ENCODE results near the gene SPESP1. TPM values are rescaled to one million over a fixed set of nuclear protein-coding genes. Genes with fewer than 3 reads are reported as not detected.

SPESP1 gene
- total and polyA plus RNA-seq, 2 donors (not counting 3 experiments of a cell fraction or from before 2014, with no cell fraction given): 1.5 to 2.0 TPM

DNA sequence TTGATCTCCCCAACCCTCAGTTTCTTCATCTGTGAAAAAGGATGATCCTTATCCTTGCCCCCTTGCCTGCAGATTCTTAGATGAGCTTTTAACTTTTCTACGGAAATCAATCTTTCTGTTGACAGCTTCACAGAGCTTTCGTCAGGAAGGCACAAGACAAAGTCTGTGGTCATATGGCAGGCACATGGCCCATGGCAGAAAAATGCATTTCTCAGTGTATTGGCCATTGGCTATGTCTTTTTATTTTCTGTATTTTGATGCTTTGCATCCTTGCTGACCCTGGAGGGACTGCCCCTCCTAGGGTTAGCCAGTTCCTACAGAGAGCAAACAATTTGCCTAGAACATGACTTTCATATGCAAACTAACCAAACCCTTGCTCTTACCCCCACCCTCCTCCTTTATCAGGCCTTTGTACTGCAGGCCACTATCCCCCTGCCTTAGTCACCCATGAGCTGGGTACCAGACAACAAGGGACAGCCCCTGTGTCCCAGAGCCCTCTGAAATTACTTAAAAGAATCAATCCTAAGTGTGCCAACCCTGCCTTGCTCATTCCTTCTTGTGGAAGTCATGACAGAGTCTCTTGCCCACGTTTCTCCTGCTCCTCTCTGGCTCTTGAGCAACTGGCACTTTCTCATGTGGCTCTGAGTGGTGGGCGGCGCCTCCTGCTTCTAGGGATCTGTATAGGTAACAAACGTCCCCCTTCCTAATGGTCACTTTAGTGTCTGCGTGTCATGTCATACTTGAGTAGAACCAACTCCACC lies 60.1 kb downstream of the SPESP1 start:
- H3K36me3 ChIP-seq (ENCODE audit: control insufficient read depth in 2 of 2, extremely low read depth in 1 of 2, insufficient read depth in 2 of 2, low read length in 2 of 2): no peaks in the 10 kb centered on the region
- H3K4me2 ChIP-seq (ENCODE audit: insufficient read depth, low read length): no peak overlapping the region
- DNase-seq (ENCODE audit: low read depth, low spot score): no peak
- no peaks in the 10 kb centered on the region for H4K20me1 ChIP-seq (replicated peaks; ENCODE audit: control insufficient read depth, extremely low read depth, insufficient read depth, low read length)
- CTCF ChIA-PET: no interaction called here
- H3K9me3 ChIP-seq (replicated peaks; ENCODE audit: control insufficient read depth, insufficient read depth, low read length): no peaks in the 10 kb centered on the region
- TF ChIP-seq, protein P1, sequence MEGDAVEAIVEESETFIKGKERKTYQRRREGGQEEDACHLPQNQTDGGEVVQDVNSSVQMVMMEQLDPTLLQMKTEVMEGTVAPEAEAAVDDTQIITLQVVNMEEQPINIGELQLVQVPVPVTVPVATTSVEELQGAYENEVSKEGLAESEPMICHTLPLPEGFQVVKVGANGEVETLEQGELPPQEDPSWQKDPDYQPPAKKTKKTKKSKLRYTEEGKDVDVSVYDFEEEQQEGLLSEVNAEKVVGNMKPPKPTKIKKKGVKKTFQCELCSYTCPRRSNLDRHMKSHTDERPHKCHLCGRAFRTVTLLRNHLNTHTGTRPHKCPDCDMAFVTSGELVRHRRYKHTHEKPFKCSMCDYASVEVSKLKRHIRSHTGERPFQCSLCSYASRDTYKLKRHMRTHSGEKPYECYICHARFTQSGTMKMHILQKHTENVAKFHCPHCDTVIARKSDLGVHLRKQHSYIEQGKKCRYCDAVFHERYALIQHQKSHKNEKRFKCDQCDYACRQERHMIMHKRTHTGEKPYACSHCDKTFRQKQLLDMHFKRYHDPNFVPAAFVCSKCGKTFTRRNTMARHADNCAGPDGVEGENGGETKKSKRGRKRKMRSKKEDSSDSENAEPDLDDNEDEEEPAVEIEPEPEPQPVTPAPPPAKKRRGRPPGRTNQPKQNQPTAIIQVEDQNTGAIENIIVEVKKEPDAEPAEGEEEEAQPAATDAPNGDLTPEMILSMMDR (IDR thresholded peaks at IDR 0.05; ENCODE audit: extremely low read depth in 1 of 2, insufficient read depth in 1 of 2, low read depth in 1 of 2, low read length in 2 of 2): no peak
- TF ChIP-seq MYC (IDR thresholded peaks at IDR 0.05; ENCODE audit: low read depth, low read length) (no peak), JUN (IDR thresholded peaks at IDR 0.05; ENCODE audit: borderline replicate concordance, insufficient read depth, insufficient read length, low read depth) (no peak), POLR2AphosphoS5 (IDR thresholded peaks at IDR 0.05; ENCODE audit: insufficient read depth, low read depth, low read length) (no peak), POLR2A (IDR thresholded peaks at IDR 0.05; ENCODE audit: low read depth, low read length) (no peak), EZH2 (IDR thresholded peaks at IDR 0.05; ENCODE audit: borderline replicate concordance, low read depth, low read length, severe bottlenecking) (no peak)
- H3K9ac ChIP-seq (replicated peaks; ENCODE audit: extremely low read depth, insufficient read depth, low read length): no peak overlapping the region
- H3K27ac ChIP-seq (ENCODE audit: insufficient read depth, low read depth, low read length): no peak overlapping the region
- H3K79me2 ChIP-seq (ENCODE audit: control insufficient read depth, insufficient read depth, low read length): no peaks in the 10 kb centered on the region
- POLR2A ChIA-PET: no interaction called here
- H3K27me3 ChIP-seq (ENCODE audit: control insufficient read depth in 2 of 2, insufficient read depth in 2 of 2, low read length in 2 of 2): peaks cover 0 to 7% of the 10 kb centered on the region in 2 experiments
- BruUV-seq (replicated peaks): no TSS peak
- no peak overlapping the region for H3K4me3 ChIP-seq (replicated peaks in 1 of 3; ENCODE audit: insufficient read depth in 1 of 3, low read depth in 1 of 3, low read length in 3 of 3)
- FAIRE-seq: no peak
- no peaks in the 10 kb centered on the region for H3K9me1 ChIP-seq (replicated peaks; ENCODE audit: control insufficient read depth, extremely low read depth, insufficient read depth, low read length)
- no peaks in the 10 kb centered on the region for H3K4me1 ChIP-seq (ENCODE audit: control insufficient read depth, extremely low read depth, insufficient read depth, low read length)
- intact Hi-C loops (cut with micrococcal nuclease): no loop called here
- dilution Hi-C loops (cut with MboI; ENCODE audit: extremely low pct_ligation_motif_present, low sequenced_read_pairs): no loop called here
- no peak overlapping the region for H2AFZ ChIP-seq (ENCODE audit: low read depth, low read length)
